HT1080 (cell line): ENCODE measurements around the gene TBC1D16. TPM values are rescaled to one million over a fixed set of nuclear protein-coding genes. Genes with fewer than 3 reads are reported as not detected.
"Not testable (repeated sequence)": the region's sequence is repeated elsewhere in the genome, so short reads cannot be mapped to it uniquely, and the experiment has no call there.

Source experiments
- DNase-seq: peaks from one replicate; pipeline ENCODE4 v3.0.0-alpha.2; 2015; ENCODE audit warnings: low read depth
- total RNA-seq: library from RNA; depleted of rRNA; stranded (reverse); fragments of >200 nt; shearing (Covaris generic); gene quantifications from 2 replicates; pipeline ENCODE4 v1.2.3, GENCODE V29; 2014; rRNA removed

TBC1D16 gene
- total RNA-seq, 1 experiment from 2014 or later: 24.1 TPM

- DNase-seq: no peak
These were observed 138.2 kb downstream of the TBC1D16 start for GRCh38 chr17:79897243-79898063.

- DNase-seq: not testable (repeated sequence)
These were observed 142.2 kb downstream of the TBC1D16 start for GRCh38 chr17:79893457-79893856.

GRCh38 chr17:79892457-79893241 lies 143.0 kb downstream of the TBC1D16 start:
- no peak for DNase-seq

GRCh38 chr17:79891113-79891730 lies 144.4 kb downstream of the TBC1D16 start:
- no peak for DNase-seq

- no peak for DNase-seq
These were observed 145.0 kb downstream of the TBC1D16 start for GRCh38 chr17:79890706-79891105.

- DNase-seq: no peak
These were observed 146.6 kb downstream of the TBC1D16 start for GRCh38 chr17:79888811-79889634.

- DNase-seq: no peak
These were observed 147.6 kb downstream of the TBC1D16 start for GRCh38 chr17:79888009-79888540.

- DNase-seq: no peak
These were observed 148.2 kb downstream of the TBC1D16 start for GRCh38 chr17:79887451-79887991.

GRCh38 chr17:79883202-79883601 lies 152.5 kb downstream of the TBC1D16 start:
- DNase-seq: no peak

Other genes starting within 250 kb of the TBC1D16 start
- 7.6 and 9.0 TPM in 2 replicates for gene CBX8, start 238.8 kb downstream of the TBC1D16 start, total RNA-seq
- 29.2 and 33.0 TPM in 2 replicates for gene CBX4, start 196.4 kb downstream of the TBC1D16 start, total RNA-seq
- gene CCDC40, start 770 bp upstream of the TBC1D16 start, total RNA-seq: 0.27 and 2.0 TPM in 2 replicates
- gene GAA, start 65.7 kb upstream of the TBC1D16 start, total RNA-seq: 9.8 and 10.0 TPM in 2 replicates
- gene EIF4A3, start 111.3 kb upstream of the TBC1D16 start, total RNA-seq: 150 TPM in 2 replicates
- gene CARD14, start 134.2 kb upstream of the TBC1D16 start, total RNA-seq: not detected in 2 replicates
- 3.5 and 6.0 TPM in 2 replicates for gene SGSH, start 184.5 kb upstream of the TBC1D16 start, total RNA-seq
- 1.5 and 4.0 TPM in 2 replicates for gene SLC26A11, start 184.6 kb upstream of the TBC1D16 start, total RNA-seq
- gene RNF213, start 225.0 kb upstream of the TBC1D16 start, total RNA-seq: 28.6 and 28.8 TPM in 2 replicates